NCI-H748 (cell line): Measurements from ENCODE around the gene FYCO1.
"Not testable (repeated sequence)": the region's sequence is repeated elsewhere in the genome, so short reads cannot be mapped to it uniquely, and the experiment has no call there.

Source experiments
- DNase-seq: peaks from one replicate; lab custom pipeline; 2025; ENCODE audit not compliant: unreplicated experiment; lab: John Stamatoyannopoulos, UW

FYCO1 gene

DNA sequence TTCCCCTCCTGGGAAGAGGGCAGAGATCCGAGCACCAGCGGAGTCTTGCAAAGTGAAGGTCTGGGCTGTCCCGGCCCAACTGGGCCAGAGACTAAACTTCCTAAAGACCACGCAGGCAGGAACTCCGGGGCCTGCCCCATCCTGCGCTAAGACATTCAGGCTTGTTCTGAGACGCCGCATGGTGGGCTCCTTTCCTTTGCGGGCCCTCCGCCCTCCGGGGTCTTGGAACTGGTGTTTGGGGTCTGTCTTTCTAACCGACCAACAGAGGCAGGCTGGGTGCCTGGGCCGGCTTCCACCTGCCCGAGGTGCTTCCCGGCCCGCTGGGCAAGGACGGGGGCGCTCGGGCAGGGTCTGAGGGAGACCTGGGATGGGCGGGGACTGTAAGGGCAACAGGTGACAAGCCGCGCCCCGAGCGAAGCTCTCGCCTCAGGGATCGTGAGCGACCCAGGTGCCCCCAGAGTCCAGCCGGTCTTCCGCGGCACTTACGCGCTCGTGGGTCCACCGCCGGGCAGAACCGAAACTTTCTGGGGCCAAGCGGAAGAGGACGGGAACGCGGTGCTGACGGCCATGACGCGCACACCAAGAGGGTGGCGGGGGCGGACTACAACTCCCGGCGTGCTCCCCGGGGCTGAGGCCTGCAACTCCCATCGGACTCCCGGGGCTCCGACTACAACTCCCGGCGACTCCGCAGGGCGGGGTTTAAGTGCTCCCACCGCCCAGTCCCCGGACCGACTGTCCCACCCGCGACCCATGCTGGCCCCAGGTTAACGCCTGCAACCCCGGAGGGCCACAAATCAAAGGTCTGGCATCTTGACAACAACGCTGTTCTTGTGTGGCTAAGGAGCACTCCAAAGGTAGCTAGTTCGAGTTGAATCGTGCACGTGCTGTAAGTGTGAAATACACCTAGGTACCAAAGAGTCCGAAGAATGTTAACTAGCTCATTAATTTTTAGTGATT, at the start of gene FYCO1:
FYCO1 (minus strand) TSS at position 589 of the 957 bp plus-strand sequence. CDS start 10,914 bp downstream, outside the sequence.
- peak; percentile 79 for DNase-seq

- DNase-seq, result no peak
Observed at GRCh38 chr3:46038916-46039315, 43.3 kb upstream of the FYCO1 start.

GRCh38 chr3:46038071-46038470, 42.4 kb upstream of the FYCO1 start:
- DNase-seq, result not testable (repeated sequence)

- no peak for DNase-seq
Observed at GRCh38 chr3:46036191-46036590, 40.6 kb upstream of the FYCO1 start.

GRCh38 chr3:46031747-46032146, 36.1 kb upstream of the FYCO1 start:
- DNase-seq, result no peak

GRCh38 chr3:46031269-46031668, 35.6 kb upstream of the FYCO1 start:
- no peak for DNase-seq

- no peak for DNase-seq
Observed at GRCh38 chr3:46030626-46031025, 35.0 kb upstream of the FYCO1 start.

DNA sequence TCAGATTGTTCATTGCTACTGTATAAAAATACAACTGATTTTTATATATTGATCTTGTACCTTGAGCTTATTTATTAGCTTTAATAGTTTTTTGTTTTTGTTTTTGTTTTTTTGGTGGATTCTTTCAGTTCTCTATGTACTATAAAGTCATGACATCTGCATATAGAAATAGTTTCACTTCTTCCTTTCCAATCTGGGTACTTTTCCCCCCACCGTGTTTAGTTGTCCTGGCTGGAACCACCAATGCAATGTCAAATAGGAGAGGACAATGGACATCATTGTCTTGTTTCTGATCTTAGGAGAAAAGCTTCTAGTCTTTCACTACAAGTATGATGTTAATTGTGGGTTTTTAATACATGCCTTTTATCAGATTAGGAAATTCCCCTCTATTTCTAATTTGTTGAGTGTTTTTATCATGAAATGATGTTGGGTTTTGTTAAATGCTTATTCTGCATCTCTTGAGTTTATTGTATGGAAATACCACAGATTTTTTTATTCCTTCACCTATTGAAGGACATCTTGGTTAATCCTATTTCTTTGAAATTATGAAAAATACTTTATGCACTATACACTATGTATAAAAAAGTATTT, 34.4 kb upstream of the FYCO1 start:
- DNase-seq, result no peak

DNA sequence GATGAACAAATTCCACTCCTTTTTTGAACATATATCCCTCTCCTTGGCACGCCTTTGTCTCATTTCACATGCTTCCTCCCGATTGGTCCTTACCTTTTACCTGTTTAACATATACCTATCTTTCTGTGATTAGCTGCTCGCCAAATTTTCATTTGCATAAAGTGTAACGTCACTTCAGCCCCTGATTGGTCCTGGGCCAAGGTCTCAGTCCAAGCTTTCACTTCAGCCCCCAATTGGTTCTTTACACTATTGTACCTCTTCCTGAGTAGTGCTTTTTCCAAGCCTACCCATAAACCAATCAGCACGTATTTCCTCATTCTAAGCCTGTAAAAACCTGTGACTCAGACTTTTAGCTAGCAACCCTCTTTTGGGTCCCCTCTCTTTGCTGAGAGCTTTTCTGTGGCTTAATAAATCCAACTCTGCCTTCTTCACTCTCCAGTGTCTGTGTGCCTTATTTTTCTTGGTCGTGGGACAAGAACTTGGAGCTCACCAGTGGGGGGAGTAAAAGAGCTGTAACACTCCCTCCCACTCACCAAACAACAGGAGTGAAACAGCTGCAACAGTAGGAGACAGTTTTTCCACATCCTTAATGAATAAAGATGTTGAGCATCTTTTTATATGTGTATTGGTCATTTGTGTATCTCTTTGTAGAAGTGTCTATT, 32.2 kb upstream of the FYCO1 start:
- DNase-seq, result no peak

GRCh38 chr3:46027021-46027705, 31.5 kb upstream of the FYCO1 start, which contains the start of gene XCR1:
Gene XCR1 (minus strand): TSS chr3:46027483. CDS start chr3:46021947, 5,536 bp downstream.
- no peak for DNase-seq

- DNase-seq, result no peak
Observed at GRCh38 chr3:46025139-46025538, 29.5 kb upstream of the FYCO1 start.

GRCh38 chr3:46024131-46024530, 28.5 kb upstream of the FYCO1 start:
- DNase-seq, result no peak

GRCh38 chr3:46022909-46023785, 27.5 kb upstream of the FYCO1 start:
- no peak for DNase-seq

GRCh38 chr3:46021516-46021915, 25.9 kb upstream of the FYCO1 start:
- DNase-seq, result no peak

DNA sequence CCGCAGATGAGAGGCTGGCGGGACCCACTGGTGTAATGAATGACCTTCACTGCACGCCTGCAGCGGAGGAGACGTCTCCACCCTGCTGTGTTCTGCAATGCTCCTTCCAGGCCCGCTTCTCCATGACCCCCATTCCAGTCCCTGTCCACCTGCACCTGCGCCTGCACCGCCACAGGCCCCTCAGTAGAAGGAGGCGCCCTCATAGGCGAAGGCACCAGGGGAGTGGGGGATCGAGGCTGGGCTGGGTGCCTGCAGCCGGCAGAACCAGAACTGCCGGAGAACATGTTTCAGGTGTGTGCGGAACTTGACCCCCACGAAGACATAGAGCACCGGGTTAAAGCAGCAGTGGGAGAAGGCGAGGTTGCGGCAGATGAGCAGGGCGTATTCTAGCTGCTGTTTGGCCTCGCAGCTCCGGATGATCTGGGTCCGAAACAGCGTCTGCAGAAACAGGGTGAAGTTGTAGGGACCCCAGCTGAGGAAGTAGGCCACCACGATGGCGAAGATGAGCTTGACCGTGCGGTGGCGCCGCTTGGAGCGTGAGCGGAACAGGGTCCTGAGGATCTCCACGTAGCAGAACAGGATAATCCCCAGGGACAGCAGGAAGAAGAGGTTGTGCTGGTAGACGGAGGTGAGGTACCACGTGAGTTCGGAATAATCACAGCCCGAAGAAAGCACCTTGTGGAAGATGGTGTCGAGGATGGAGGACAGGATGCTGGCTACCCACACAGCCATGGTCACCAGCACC, 25.3 kb upstream of the FYCO1 start:
- DNase-seq, result no peak

- DNase-seq, result no peak
Observed at GRCh38 chr3:46019707-46020106, 24.1 kb upstream of the FYCO1 start.

GRCh38 chr3:46017720-46018119, 22.1 kb upstream of the FYCO1 start:
- DNase-seq, result no peak

- DNase-seq, result no peak
Observed at GRCh38 chr3:46013316-46014094, 17.9 kb upstream of the FYCO1 start.

- DNase-seq, result no peak
Observed at GRCh38 chr3:46012246-46012645, 16.6 kb upstream of the FYCO1 start.
